HepG2 (cell line): ENCODE results near the gene RASD1. TPM values are rescaled to one million over a fixed set of nuclear protein-coding genes. Genes with fewer than 3 reads are reported as not detected.

Source experiments
- DZIP1 ChIP-seq: sonication (generic); formaldehyde crosslinking; IDR thresholded peaks from 2 replicates; pipeline ENCODE4 v1.5.0; 2020; ENCODE audit warnings: mild to moderate bottlenecking, missing genetic modification reagents
- HNRNPK ChIP-seq: fragments of 200-400 bp; formaldehyde crosslinking; IDR thresholded peaks from 2 replicates; pipeline ENCODE4 v1.6.1; 2018; ENCODE audit warnings: low read length, low read depth, moderate library complexity, mild to moderate bottlenecking; ENCODE audit not compliant: poor library complexity, severe bottlenecking
- ZNF441 ChIP-seq: sonication (generic); formaldehyde crosslinking; IDR thresholded peaks from 2 replicates; pipeline ENCODE4 v1.7.0; 2021; ENCODE audit warnings: missing genetic modification reagents, borderline replicate concordance
- ZNF547 ChIP-seq: sonication (generic); formaldehyde crosslinking; IDR thresholded peaks from 2 replicates; pipeline ENCODE4 v1.5.1; 2020; ENCODE audit warnings: mild to moderate bottlenecking, missing genetic modification reagents
- ZNF792 ChIP-seq: IDR thresholded peaks from 2 replicates; pipeline ENCODE4 v1.6.1; 2016
- ZNF841 ChIP-seq: sonication (generic); formaldehyde crosslinking; IDR thresholded peaks from 2 replicates; pipeline ENCODE4 v1.8.1; 2023; ENCODE audit warnings: missing genetic modification reagents, borderline replicate concordance
- polyA plus RNA-seq, 8 experiments: library from polyadenylated mRNA; depleted of rRNA in 3 of 8; stranded (reverse) in 7 of 8; unstranded in 1 of 8; fragments of >200 nt; fragmentation: Illumina TruSeq in 4 of 8; extraction: Trizol in 4 of 8; gene quantifications; 2 replicates each; pipeline versions ENCODE4 v1.2.1 to v1.2.3, GENCODE V29; 2011 to 2016; ENCODE audit warnings: low read depth in 4 of 8, missing spikeins in 1 of 8, mixed read lengths in 1 of 8; ENCODE audit not compliant: insufficient read depth in 1 of 8
- total RNA-seq, 5 experiments: library from RNA; depleted of rRNA; stranded (reverse); fragments of >200 nt; fragmentation: Illumina TruSeq; extraction: Trizol; gene quantifications; 2 replicates each; pipeline ENCODE4 v1.2.3, GENCODE V29; 2016; ENCODE audit warnings: low read depth in 1 of 5
- TF ChIP-seq, protein P1 (sequence below): sonication (generic); formaldehyde crosslinking; IDR thresholded peaks from 2 replicates; pipeline ENCODE4 v1.9.0; 2021; ENCODE audit warnings: mild to moderate bottlenecking, missing genetic modification reagents
- TF ChIP-seq, protein P2 (sequence below): sonication (generic); formaldehyde crosslinking; conservative IDR thresholded peaks from 2 replicates; pipeline ENCODE4 v1.4.0; 2020; ENCODE audit warnings: mild to moderate bottlenecking, missing genetic modification reagents, moderate library complexity
- TF ChIP-seq, protein P3 (sequence below): sonication (generic); formaldehyde crosslinking; IDR thresholded peaks from 2 replicates; pipeline ENCODE4 v1.4.0; 2020; ENCODE audit warnings: missing genetic modification reagents, borderline replicate concordance

RASD1 gene
- total and polyA plus RNA-seq, 2 of the 13 experiments (the other 11 are each of a cell fraction or from before 2014, with no cell fraction given) = 1.6 to 4.2 TPM

DNA sequence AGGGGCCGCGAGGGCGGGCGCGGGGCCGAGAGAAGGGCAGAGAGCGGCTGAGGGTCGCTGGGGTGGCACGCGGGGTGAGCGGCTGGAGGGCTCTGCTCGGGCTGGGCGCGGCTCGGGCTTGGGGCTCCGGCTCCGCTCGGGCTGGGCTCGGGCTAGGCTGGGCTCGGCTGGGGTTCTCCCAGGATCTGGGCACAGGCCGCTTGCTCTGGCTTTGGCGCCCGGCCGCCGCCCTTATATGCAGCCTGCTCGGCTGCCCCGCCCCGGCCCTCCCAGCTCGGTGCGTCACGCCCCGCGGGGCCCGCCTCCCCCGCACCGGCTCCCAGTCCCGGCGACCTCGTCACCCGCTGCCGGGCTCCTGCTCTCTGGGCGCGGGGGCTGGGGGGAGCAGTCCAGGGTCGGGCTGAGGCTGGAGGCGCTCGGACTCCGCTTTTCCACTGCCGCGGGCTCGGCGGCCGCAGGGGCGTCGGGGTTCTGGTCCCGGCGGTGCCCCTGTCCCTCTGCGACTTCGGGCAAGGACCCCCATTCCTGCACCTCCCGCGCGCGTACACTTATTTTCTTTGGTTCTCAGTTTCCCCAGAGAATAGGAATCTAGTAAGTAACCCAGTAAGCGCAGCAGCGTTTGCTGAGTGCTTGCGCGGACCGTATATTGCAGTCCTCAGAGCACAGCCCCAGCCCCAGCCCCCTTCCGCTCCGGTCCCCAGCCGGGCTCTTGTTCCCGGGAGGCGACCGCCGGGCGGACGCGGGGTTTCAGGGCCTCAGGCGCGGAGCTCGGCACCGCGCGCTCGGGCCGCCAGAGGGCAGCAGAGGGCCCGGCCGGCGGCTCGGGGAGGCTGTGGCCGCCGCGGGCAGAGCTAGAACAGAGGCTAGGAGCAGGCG, at the start of gene RASD1 (continued):
- TF ChIP-seq, protein P1, sequence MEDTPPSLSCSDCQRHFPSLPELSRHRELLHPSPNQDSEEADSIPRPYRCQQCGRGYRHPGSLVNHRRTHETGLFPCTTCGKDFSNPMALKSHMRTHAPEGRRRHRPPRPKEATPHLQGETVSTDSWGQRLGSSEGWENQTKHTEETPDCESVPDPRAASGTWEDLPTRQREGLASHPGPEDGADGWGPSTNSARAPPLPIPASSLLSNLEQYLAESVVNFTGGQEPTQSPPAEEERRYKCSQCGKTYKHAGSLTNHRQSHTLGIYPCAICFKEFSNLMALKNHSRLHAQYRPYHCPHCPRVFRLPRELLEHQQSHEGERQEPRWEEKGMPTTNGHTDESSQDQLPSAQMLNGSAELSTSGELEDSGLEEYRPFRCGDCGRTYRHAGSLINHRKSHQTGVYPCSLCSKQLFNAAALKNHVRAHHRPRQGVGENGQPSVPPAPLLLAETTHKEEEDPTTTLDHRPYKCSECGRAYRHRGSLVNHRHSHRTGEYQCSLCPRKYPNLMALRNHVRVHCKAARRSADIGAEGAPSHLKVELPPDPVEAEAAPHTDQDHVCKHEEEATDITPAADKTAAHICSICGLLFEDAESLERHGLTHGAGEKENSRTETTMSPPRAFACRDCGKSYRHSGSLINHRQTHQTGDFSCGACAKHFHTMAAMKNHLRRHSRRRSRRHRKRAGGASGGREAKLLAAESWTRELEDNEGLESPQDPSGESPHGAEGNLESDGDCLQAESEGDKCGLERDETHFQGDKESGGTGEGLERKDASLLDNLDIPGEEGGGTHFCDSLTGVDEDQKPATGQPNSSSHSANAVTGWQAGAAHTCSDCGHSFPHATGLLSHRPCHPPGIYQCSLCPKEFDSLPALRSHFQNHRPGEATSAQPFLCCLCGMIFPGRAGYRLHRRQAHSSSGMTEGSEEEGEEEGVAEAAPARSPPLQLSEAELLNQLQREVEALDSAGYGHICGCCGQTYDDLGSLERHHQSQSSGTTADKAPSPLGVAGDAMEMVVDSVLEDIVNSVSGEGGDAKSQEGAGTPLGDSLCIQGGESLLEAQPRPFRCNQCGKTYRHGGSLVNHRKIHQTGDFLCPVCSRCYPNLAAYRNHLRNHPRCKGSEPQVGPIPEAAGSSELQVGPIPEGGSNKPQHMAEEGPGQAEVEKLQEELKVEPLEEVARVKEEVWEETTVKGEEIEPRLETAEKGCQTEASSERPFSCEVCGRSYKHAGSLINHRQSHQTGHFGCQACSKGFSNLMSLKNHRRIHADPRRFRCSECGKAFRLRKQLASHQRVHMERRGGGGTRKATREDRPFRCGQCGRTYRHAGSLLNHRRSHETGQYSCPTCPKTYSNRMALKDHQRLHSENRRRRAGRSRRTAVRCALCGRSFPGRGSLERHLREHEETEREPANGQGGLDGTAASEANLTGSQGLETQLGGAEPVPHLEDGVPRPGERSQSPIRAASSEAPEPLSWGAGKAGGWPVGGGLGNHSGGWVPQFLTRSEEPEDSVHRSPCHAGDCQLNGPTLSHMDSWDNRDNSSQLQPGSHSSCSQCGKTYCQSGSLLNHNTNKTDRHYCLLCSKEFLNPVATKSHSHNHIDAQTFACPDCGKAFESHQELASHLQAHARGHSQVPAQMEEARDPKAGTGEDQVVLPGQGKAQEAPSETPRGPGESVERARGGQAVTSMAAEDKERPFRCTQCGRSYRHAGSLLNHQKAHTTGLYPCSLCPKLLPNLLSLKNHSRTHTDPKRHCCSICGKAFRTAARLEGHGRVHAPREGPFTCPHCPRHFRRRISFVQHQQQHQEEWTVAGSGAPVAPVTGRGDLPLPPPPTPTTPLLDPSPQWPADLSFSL = no peak
- TF ChIP-seq HNRNPK (peak; percentile 68), ZNF841 (CRISPR knock-in tag) (no peak), ZNF792 (CRISPR knock-in tag) (no peak; the same call in 1 of the 2 replicates), DZIP1 (0 out of 2 replicates have a peak, but pooled peaks have one; percentile 16), ZNF441 (0 out of 2 replicates have a peak, but pooled peaks have one; percentile 45), ZNF547 (CRISPR knock-in tag) (no peak)
- TF ChIP-seq, protein P2, sequence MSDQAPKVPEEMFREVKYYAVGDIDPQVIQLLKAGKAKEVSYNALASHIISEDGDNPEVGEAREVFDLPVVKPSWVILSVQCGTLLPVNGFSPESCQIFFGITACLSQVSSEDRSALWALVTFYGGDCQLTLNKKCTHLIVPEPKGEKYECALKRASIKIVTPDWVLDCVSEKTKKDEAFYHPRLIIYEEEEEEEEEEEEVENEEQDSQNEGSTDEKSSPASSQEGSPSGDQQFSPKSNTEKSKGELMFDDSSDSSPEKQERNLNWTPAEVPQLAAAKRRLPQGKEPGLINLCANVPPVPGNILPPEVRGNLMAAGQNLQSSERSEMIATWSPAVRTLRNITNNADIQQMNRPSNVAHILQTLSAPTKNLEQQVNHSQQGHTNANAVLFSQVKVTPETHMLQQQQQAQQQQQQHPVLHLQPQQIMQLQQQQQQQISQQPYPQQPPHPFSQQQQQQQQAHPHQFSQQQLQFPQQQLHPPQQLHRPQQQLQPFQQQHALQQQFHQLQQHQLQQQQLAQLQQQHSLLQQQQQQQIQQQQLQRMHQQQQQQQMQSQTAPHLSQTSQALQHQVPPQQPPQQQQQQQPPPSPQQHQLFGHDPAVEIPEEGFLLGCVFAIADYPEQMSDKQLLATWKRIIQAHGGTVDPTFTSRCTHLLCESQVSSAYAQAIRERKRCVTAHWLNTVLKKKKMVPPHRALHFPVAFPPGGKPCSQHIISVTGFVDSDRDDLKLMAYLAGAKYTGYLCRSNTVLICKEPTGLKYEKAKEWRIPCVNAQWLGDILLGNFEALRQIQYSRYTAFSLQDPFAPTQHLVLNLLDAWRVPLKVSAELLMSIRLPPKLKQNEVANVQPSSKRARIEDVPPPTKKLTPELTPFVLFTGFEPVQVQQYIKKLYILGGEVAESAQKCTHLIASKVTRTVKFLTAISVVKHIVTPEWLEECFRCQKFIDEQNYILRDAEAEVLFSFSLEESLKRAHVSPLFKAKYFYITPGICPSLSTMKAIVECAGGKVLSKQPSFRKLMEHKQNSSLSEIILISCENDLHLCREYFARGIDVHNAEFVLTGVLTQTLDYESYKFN (CRISPR knock-in tag) = peak; percentile 57
- TF ChIP-seq, protein P3, sequence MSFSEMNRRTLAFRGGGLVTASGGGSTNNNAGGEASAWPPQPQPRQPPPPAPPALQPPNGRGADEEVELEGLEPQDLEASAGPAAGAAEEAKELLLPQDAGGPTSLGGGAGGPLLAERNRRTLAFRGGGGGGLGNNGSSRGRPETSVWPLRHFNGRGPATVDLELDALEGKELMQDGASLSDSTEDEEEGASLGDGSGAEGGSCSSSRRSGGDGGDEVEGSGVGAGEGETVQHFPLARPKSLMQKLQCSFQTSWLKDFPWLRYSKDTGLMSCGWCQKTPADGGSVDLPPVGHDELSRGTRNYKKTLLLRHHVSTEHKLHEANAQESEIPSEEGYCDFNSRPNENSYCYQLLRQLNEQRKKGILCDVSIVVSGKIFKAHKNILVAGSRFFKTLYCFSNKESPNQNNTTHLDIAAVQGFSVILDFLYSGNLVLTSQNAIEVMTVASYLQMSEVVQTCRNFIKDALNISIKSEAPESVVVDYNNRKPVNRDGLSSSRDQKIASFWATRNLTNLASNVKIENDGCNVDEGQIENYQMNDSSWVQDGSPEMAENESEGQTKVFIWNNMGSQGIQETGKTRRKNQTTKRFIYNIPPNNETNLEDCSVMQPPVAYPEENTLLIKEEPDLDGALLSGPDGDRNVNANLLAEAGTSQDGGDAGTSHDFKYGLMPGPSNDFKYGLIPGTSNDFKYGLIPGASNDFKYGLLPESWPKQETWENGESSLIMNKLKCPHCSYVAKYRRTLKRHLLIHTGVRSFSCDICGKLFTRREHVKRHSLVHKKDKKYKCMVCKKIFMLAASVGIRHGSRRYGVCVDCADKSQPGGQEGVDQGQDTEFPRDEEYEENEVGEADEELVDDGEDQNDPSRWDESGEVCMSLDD (CRISPR knock-in tag) = no peak
